Ovary (tissue), 9 donors: ENCODE measurements around the gene IST1. TPM values are rescaled to one million over a fixed set of nuclear protein-coding genes. Genes with fewer than 3 reads are reported as not detected.
A peak's percentile ranks its signal among the peaks of the same experiment; 100 is the strongest.

Experiments used
- DNase-seq, 5 donors: peaks; one replicate each; pipeline ENCODE4 v3.0.0-alpha.2; 2019 to 2020
- H3K27ac ChIP-seq, 2 donors: fragments of 200-600 bp; one replicate each; pipeline versions ENCODE4 v1.5.1 to v1.8.0; 2019 to 2022
- H3K27me3 ChIP-seq: fragments of 200-600 bp; one replicate; pipeline ENCODE4 v1.8.0; 2022
- H3K36me3 ChIP-seq: fragments of 200-600 bp; sonication (generic); one replicate; pipeline ENCODE4 v1.5.1; 2019
- H3K4me1 ChIP-seq: one replicate; pipeline ENCODE4 v1.8.1; 2013; ENCODE audit warnings: mild to moderate bottlenecking, moderate library complexity; ENCODE audit not compliant: insufficient read depth
- H3K4me3 ChIP-seq: fragments of 200-600 bp; sonication (generic); one replicate; pipeline ENCODE4 v1.5.1; 2017
- H3K9me3 ChIP-seq, 2 donors: fragments of 200-600 bp in 1 of 2; sonication (generic) in 1 of 2; one replicate each; pipeline versions ENCODE4 v1.5.1 to v1.8.1; 2013 to 2019; ENCODE audit warnings: mild to moderate bottlenecking in 1 of 2, moderate library complexity in 1 of 2
- CTCF ChIP-seq, 3 donors: fragments of 450-650 bp in 2 of 3; fragments of 200-600 bp in 1 of 3; IDR thresholded peaks; one replicate each; pipeline versions ENCODE4 v1.5.1 to v1.8.0; 2016 to 2022; ENCODE audit warnings: antibody characterized with exemption in 3 of 3, mild to moderate bottlenecking in 1 of 3
- EP300 ChIP-seq: sonication (generic); formaldehyde crosslinking; IDR thresholded peaks from one replicate; pipeline ENCODE4 v1.6.1; 2017; ENCODE audit warnings: antibody characterized with exemption
- POLR2A ChIP-seq: fragments of 450-650 bp; IDR thresholded peaks from one replicate; pipeline ENCODE4 v1.6.1; 2017; ENCODE audit warnings: antibody characterized with exemption, mild to moderate bottlenecking, moderate library complexity
- WGBS, 3 donors: extraction: QIAGEN DNeasy Blood & Tissue Kit in 1 of 3; methylation state at CpG; one replicate each; pipeline versions ENCODE4 v1.1.5 to v1.1.7; 2013 to 2017; 5-methylcytosine and 5-hydroxymethylcytosine counted together
- intact Hi-C, 4 donors: fragments of 100-400 bp; cut with DNase I; formaldehyde crosslinking; loops; one replicate each; pipeline versions ENCODE4 v1.11.0 to v1.15.1; 2022 to 2023
- polyA plus RNA-seq, 2 donors: library from polyadenylated mRNA; stranded (reverse); fragments of 200-250 nt in 1 of 2; fragments of 350-450 nt in 1 of 2; fragmentation: Illumina TruSeq in 1 of 2; extraction: RNeasy Lipid Tissue Mini Kit (QIAGEN cat#74804) in 1 of 2; gene quantifications; one replicate each; pipeline ENCODE4 v1.2.3, GENCODE V29; 2013 to 2014
- total RNA-seq, 7 donors: library from RNA; depleted of rRNA in 2 of 7; stranded (reverse); fragments of >200 nt in 2 of 7; fragmentation: NEBNext Ultra II Directional in 3 of 7; extraction: Animal tissue kit (Norgen Biotek cat#: 25700) in 3 of 7; gene quantifications; one replicate each; pipeline versions ENCODE4 v1.1.0 to v1.2.4, GENCODE V29; 2016 to 2023
- donor health status: DM: no; HTN: no; CAD: no; lungs with moderate emphysema.
- donor health status: DM: no; HTN: no; CAD: no.
- donor health status: Bipolar disorder and iron deficiency.
- donor health status: DM: yes; HTN: yes; CAD: no.
- donor health status: DM: no; HTN: no; CAD: no.
- donor health status: DM: yes; HTN: yes; CAD: no.

Gene IST1
- total and polyA plus RNA-seq, 9 donors, result 119 to 324 (median 169) TPM

- Histone ChIP-seq H3K27ac (peak overlapping the region; percentile 97 to 100), H3K9me3 (no peaks in the 10 kb centered on the region), H3K4me1 (no peaks in the 10 kb centered on the region), H3K4me3 (peak overlapping the region; percentile 90), H3K27me3 (no peaks in the 10 kb centered on the region), H3K36me3 (no peaks in the 10 kb centered on the region)
- no peak for TF ChIP-seq EP300
- TF ChIP-seq POLR2A, result no peak
- TF ChIP-seq CTCF (IDR thresholded peaks at IDR 0.05), result no peak
- 1% methylated on average over 36 to 46 of the region's 46 CpGs for WGBS, 3 donors
- intact Hi-C loops, result no loop called here
- DNase-seq, result peak; percentile 48 to 71 (median 65)
Observed at GRCh38 chr16:71883168-71883848, 12.0 kb upstream of the IST1 start.

DNA sequence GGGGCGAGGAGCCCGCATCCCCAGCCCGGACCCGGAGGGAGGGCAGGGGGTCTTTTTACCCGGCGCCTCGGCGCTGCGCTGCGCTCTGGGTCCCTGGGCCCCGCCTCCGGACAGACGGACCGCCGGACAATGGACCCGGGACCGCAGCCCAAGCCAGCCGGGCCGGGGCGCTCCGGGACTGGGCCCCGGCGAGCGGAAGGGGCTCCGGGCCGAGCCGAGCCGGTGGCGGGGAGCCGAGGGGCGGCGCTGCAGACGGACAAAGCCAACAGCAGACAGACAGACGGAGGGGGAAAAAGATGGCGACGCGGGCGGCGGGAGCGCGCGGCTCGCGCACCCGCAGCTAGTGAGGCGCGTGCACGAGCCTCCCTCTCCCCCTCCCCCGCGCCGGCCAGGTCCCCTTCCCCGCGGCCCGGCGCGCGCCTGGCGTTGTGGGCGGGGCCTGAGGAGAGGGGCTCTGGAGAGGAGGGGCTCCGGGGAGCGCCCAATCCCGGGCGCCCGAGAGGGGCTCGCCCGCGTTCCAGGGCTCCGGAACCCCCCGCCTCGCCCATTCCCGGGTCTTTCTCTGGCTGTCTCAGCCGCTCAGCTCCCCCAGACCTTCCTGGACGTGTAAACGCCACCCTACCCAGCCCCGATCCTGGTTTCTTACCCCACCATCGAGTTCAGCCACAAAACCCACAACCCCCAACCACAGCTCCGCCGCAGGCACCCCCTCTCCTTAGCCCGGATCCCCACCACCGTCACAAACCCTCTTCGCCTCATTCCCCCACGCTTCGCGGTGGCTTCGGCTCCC, 11.3 kb upstream of the IST1 start, which contains the start of gene ZNF821:
ZNF821 (minus strand) TSS at position 334 of the 790 bp plus-strand sequence. CDS start 4,236 bp downstream, outside the sequence.
- no peaks in the 10 kb centered on the region for H3K4me1 ChIP-seq
- intact Hi-C loops, result no loop called here
- H3K36me3 ChIP-seq, result no peaks in the 10 kb centered on the region
- no peaks in the 10 kb centered on the region for H3K27me3 ChIP-seq
- DNase-seq, result peak; percentile 84 to 90 (median 87)
- H3K4me3 ChIP-seq, result peak within 1 kb of the TSS; percentile 90
- TF ChIP-seq CTCF (IDR thresholded peaks at IDR 0.05) (peak in 2 of 3 donors; percentile 22 to 58), POLR2A (peak; percentile 40), EP300 (no peak)
- WGBS, 3 donors, result 0% methylated on average over 60 to 75 of the region's 85 CpGs
- no peaks in the 10 kb centered on the region for H3K9me3 ChIP-seq
- peak within 1 kb of the TSS; percentile 97 to 100 for H3K27ac ChIP-seq

GRCh38 chr16:71885261-71885650, 10.1 kb upstream of the IST1 start:
- WGBS, 3 donors, result 55 to 67% (median 63%) methylated on average over 4 of the region's 4 CpGs
- H3K4me3 ChIP-seq, result no peak overlapping the region
- no peak overlapping the region for H3K27ac ChIP-seq
- DNase-seq, result no peak
- intact Hi-C loops, result no loop called here
- H3K27me3 ChIP-seq, result no peaks in the 10 kb centered on the region
- H3K9me3 ChIP-seq, result no peaks in the 10 kb centered on the region
- no peaks in the 10 kb centered on the region for H3K4me1 ChIP-seq
- H3K36me3 ChIP-seq, result no peaks in the 10 kb centered on the region
- no peak for TF ChIP-seq CTCF (IDR thresholded peaks at IDR 0.05)
- TF ChIP-seq POLR2A, result no peak
- no peak for TF ChIP-seq EP300

DNA sequence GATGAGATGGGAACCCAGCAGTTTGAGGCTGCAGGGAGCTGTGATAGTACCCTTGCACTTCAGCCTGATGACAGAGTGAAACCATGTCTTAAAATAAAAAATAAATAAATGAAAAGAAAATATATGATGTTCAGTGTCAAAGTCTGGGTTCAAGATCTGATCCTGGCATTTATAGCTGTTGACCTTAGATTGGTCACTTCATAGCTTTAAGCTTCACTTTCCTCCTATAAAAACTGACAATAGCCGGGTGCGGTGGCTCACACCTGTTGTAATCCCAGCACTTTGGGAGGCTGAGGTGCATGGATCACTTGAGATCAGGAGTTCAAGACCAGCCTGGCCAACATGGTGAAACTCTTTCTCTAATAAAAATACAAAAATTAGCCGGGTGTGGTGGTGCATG, 6.2 kb upstream of the IST1 start:
- intact Hi-C loops, result no loop called here

More for the DNA sequence above, 6.2 kb upstream of the IST1 start:
- H3K36me3 ChIP-seq, result no peaks in the 10 kb centered on the region
- peaks cover 2% of the 10 kb centered on the region for H3K4me1 ChIP-seq
- 93 to 94% (median 94%) methylated on average over 3 of the region's 3 CpGs for WGBS, 3 donors
- no peaks in the 10 kb centered on the region for H3K27me3 ChIP-seq
- no peak for DNase-seq
- no peak overlapping the region for H3K4me3 ChIP-seq
- TF ChIP-seq EP300 (no peak), CTCF (IDR thresholded peaks at IDR 0.05) (no peak), POLR2A (no peak)
- no peaks in the 10 kb centered on the region for H3K9me3 ChIP-seq
- no peak overlapping the region for H3K27ac ChIP-seq
